NCI-H1105 treated with DMSO at 0.1 percent for 48 hours (cell line): ENCODE data around the gene CASQ1.

Experiments
- DNase-seq: peaks from one replicate; lab custom pipeline; 2025; lab: John Stamatoyannopoulos, UW

The CASQ1 gene

GRCh38 chr1:160168609-160169369, 21.6 kb upstream of the CASQ1 start:
- no peak for DNase-seq

- DNase-seq, result no peak
Observed at GRCh38 chr1:160169553-160170399, 20.6 kb upstream of the CASQ1 start.

- no peak for DNase-seq
Observed at GRCh38 chr1:160171354-160171753, 19.0 kb upstream of the CASQ1 start.

GRCh38 chr1:160171980-160172379, 18.4 kb upstream of the CASQ1 start:
- no peak for DNase-seq

GRCh38 chr1:160177231-160177630, 13.1 kb upstream of the CASQ1 start:
- DNase-seq, result no peak

GRCh38 chr1:160177667-160178066, 12.7 kb upstream of the CASQ1 start:
- no peak for DNase-seq

- no peak for DNase-seq
Observed at GRCh38 chr1:160178731-160179130, 11.6 kb upstream of the CASQ1 start.

- DNase-seq, result no peak
Observed at GRCh38 chr1:160179336-160179735, 11.0 kb upstream of the CASQ1 start.

GRCh38 chr1:160186246-160186645, 4.1 kb upstream of the CASQ1 start:
- no peak for DNase-seq

GRCh38 chr1:160186729-160187128, 3.6 kb upstream of the CASQ1 start:
- DNase-seq, result no peak

GRCh38 chr1:160187407-160187806, 3.0 kb upstream of the CASQ1 start:
- no peak for DNase-seq

- DNase-seq, result no peak
Observed at GRCh38 chr1:160188341-160188740, 2.0 kb upstream of the CASQ1 start.

GRCh38 chr1:160191756-160192155, 1.4 kb downstream of the CASQ1 start:
- DNase-seq, result no peak

GRCh38 chr1:160192234-160192633, 1.9 kb downstream of the CASQ1 start:
- no peak for DNase-seq

GRCh38 chr1:160193091-160193819, 2.9 kb downstream of the CASQ1 start:
- peak; percentile 68 for DNase-seq

GRCh38 chr1:160193832-160194736, 3.7 kb downstream of the CASQ1 start:
- no peak for DNase-seq

GRCh38 chr1:160194737-160195059, 4.3 kb downstream of the CASQ1 start:
- DNase-seq, result no peak

GRCh38 chr1:160196143-160196542, 5.8 kb downstream of the CASQ1 start:
- no peak for DNase-seq

GRCh38 chr1:160197231-160197630, 6.9 kb downstream of the CASQ1 start:
- no peak for DNase-seq

GRCh38 chr1:160200786-160201185, 10.4 kb downstream of the CASQ1 start:
- DNase-seq, result no peak

GRCh38 chr1:160204526-160205241, 14.3 kb downstream of the CASQ1 start:
- no peak for DNase-seq
